Astrocyte (in vitro differentiated cells and primary cell): ENCODE measurements around the gene SREBF1. TPM values are rescaled to one million over a fixed set of nuclear protein-coding genes. Genes with fewer than 3 reads are reported as not detected.

Source experiments
- DNase-seq: peaks from one replicate; pipeline ENCODE4 v3.0.0-alpha.2; 2010; ENCODE audit warnings: low read depth
- FAIRE-seq: peaks from 2 replicates; lab custom pipeline; 2011; peaks lifted over from hg19 to GRCh38; lab: Jason Lieb, UNC
- H2AFZ ChIP-seq: 2 replicates; pipeline ENCODE4 v1.6.0; 2012; ENCODE audit warnings: low read depth, low read length, inconsistent platforms
- H3K27ac ChIP-seq: 2 replicates; pipeline ENCODE4 v1.5.1; 2011; ENCODE audit warnings: low read depth, low read length, inconsistent platforms
- H3K27me3 ChIP-seq: 2 replicates; pipeline ENCODE4 v1.6.0; 2011; ENCODE audit warnings: low read length, inconsistent platforms; ENCODE audit not compliant: insufficient read depth
- H3K36me3 ChIP-seq: 2 replicates; pipeline ENCODE4 v1.5.1; 2011; ENCODE audit warnings: low read length, inconsistent platforms; ENCODE audit not compliant: insufficient read depth
- H3K4me1 ChIP-seq: 2 replicates; pipeline ENCODE4 v1.5.1; 2011; ENCODE audit warnings: low read length, inconsistent platforms; ENCODE audit not compliant: insufficient read depth
- H3K4me2 ChIP-seq: 2 replicates; pipeline ENCODE4 v1.6.0; 2012; ENCODE audit warnings: low read length, inconsistent platforms
- H3K4me3 ChIP-seq: 2 replicates; pipeline ENCODE4 v1.5.1; 2011; ENCODE audit warnings: low read depth, mild to moderate bottlenecking, low read length, inconsistent platforms; ENCODE audit not compliant: insufficient read depth
- H3K79me2 ChIP-seq: 2 replicates; pipeline ENCODE4 v1.6.0; 2012; ENCODE audit warnings: mild to moderate bottlenecking, low read length, inconsistent platforms; ENCODE audit not compliant: insufficient read depth
- H3K9ac ChIP-seq: 2 replicates; pipeline ENCODE4 v1.6.0; 2012; ENCODE audit warnings: mild to moderate bottlenecking, low read length, inconsistent platforms
- H3K9me3 ChIP-seq: 2 replicates; pipeline ENCODE4 v1.5.1; 2012; ENCODE audit warnings: low read depth, mild to moderate bottlenecking, low read length, inconsistent platforms; ENCODE audit not compliant: insufficient read depth
- H4K20me1 ChIP-seq: 2 replicates; pipeline ENCODE4 v1.6.0; 2012; ENCODE audit warnings: low read length, inconsistent platforms; ENCODE audit not compliant: insufficient read depth
- H3K27ac Mint-ChIP-seq: one replicate; pipeline ENCODE4 v1.8.0; 2021; ENCODE audit warnings: mild to moderate bottlenecking, mixed read lengths; ENCODE audit not compliant: unreplicated experiment
- H3K27me3 Mint-ChIP-seq: one replicate; pipeline ENCODE4 v1.8.0; 2021; ENCODE audit warnings: low read depth, mixed read lengths; ENCODE audit not compliant: unreplicated experiment
- H3K36me3 Mint-ChIP-seq: one replicate; pipeline ENCODE4 v1.8.0; 2021; ENCODE audit warnings: low read depth, mixed read lengths; ENCODE audit not compliant: unreplicated experiment
- H3K4me1 Mint-ChIP-seq: one replicate; pipeline ENCODE4 v1.8.0; 2021; ENCODE audit warnings: low read depth, mixed read lengths; ENCODE audit not compliant: unreplicated experiment
- H3K4me3 Mint-ChIP-seq: one replicate; pipeline ENCODE4 v1.8.0; 2021; ENCODE audit warnings: mild to moderate bottlenecking, moderate library complexity, mixed read lengths; ENCODE audit not compliant: unreplicated experiment
- H3K9me3 Mint-ChIP-seq: one replicate; pipeline ENCODE4 v1.8.0; 2021; ENCODE audit warnings: mild to moderate bottlenecking, mixed read lengths; ENCODE audit not compliant: unreplicated experiment
- EZH2 ChIP-seq: IDR thresholded peaks from 2 replicates; pipeline ENCODE4 v1.6.1; 2012; ENCODE audit warnings: mild to moderate bottlenecking, low read length, inconsistent platforms; ENCODE audit not compliant: insufficient read depth
- total RNA-seq: library from RNA; stranded (reverse); gene quantifications from 2 replicates; pipeline ENCODE4 v1.2.1, GENCODE V29; 2021
- TF ChIP-seq, protein P1 (sequence below): IDR thresholded peaks from 2 replicates; pipeline ENCODE4 v1.5.1; 2011; ENCODE audit warnings: low read depth, mild to moderate bottlenecking, inconsistent platforms, low read length, moderate library complexity; ENCODE audit not compliant: insufficient read depth

SREBF1 gene
- total RNA-seq, 1 donor from 2014 or later: 65.6 TPM

- Mint-ChIP-seq H3K27me3 (no peaks in the 10 kb centered on the region), H3K27ac (no peak overlapping the region), H3K9me3 (no peaks in the 10 kb centered on the region), H3K4me3 (no peak overlapping the region), H3K36me3 (peaks cover 10% of the 10 kb centered on the region), H3K4me1 (peaks cover 15% of the 10 kb centered on the region)
- peak overlapping the region; percentile 57 for H3K4me2 ChIP-seq
- no peaks in the 10 kb centered on the region for H3K36me3 ChIP-seq
- no peaks in the 10 kb centered on the region for H3K9me3 ChIP-seq
- TF ChIP-seq, protein P1, sequence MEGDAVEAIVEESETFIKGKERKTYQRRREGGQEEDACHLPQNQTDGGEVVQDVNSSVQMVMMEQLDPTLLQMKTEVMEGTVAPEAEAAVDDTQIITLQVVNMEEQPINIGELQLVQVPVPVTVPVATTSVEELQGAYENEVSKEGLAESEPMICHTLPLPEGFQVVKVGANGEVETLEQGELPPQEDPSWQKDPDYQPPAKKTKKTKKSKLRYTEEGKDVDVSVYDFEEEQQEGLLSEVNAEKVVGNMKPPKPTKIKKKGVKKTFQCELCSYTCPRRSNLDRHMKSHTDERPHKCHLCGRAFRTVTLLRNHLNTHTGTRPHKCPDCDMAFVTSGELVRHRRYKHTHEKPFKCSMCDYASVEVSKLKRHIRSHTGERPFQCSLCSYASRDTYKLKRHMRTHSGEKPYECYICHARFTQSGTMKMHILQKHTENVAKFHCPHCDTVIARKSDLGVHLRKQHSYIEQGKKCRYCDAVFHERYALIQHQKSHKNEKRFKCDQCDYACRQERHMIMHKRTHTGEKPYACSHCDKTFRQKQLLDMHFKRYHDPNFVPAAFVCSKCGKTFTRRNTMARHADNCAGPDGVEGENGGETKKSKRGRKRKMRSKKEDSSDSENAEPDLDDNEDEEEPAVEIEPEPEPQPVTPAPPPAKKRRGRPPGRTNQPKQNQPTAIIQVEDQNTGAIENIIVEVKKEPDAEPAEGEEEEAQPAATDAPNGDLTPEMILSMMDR: no peak
- no peak for TF ChIP-seq EZH2
- H3K27ac ChIP-seq: peak overlapping the region; percentile 19
- H3K79me2 ChIP-seq: peaks cover 33% of the 10 kb centered on the region
- H3K9ac ChIP-seq: no peak overlapping the region
- no peak overlapping the region for H2AFZ ChIP-seq
- peaks cover 14% of the 10 kb centered on the region for H3K4me1 ChIP-seq
- no peaks in the 10 kb centered on the region for H3K27me3 ChIP-seq
- peak; percentile 83 for DNase-seq
- H3K4me3 ChIP-seq: no peak overlapping the region
- no peak for FAIRE-seq
- H4K20me1 ChIP-seq: peaks cover 91% of the 10 kb centered on the region
Measured at GRCh38 chr17:17792551-17793377, 44.0 kb downstream of the SREBF1 start.

GRCh38 chr17:17792037-17792550, 44.7 kb downstream of the SREBF1 start:
- no peak for DNase-seq
- Histone ChIP-seq H3K4me3 (no peak overlapping the region), H3K4me2 (peak overlapping the region; percentile 57), H3K9ac (peak overlapping the region; percentile 38), H3K9me3 (no peaks in the 10 kb centered on the region), H3K27me3 (no peaks in the 10 kb centered on the region), H3K36me3 (no peaks in the 10 kb centered on the region), H2AFZ (no peak overlapping the region), H3K79me2 (peaks cover 39% of the 10 kb centered on the region), H3K4me1 (peaks cover 14% of the 10 kb centered on the region), H4K20me1 (peaks cover 91% of the 10 kb centered on the region), H3K27ac (no peak overlapping the region)
- Mint-ChIP-seq H3K36me3 (peaks cover 7% of the 10 kb centered on the region), H3K4me3 (no peak overlapping the region), H3K27me3 (no peaks in the 10 kb centered on the region), H3K27ac (no peak overlapping the region), H3K9me3 (no peaks in the 10 kb centered on the region), H3K4me1 (peaks cover 15% of the 10 kb centered on the region)
- no peak for FAIRE-seq
- no peak for TF ChIP-seq EZH2
- TF ChIP-seq, protein P1: no peak
